GM12873 (cell line): ENCODE data around the gene GADD45GIP1.

Experiments
- TF ChIP-seq, protein P1 (sequence below): IDR thresholded peaks from 2 replicates; pipeline ENCODE4 v1.5.1; 2012; ENCODE audit warnings: low read depth, mild to moderate bottlenecking, moderate library complexity, low read length, control low read depth; ENCODE audit not compliant: insufficient read depth; ENCODE audit errors: missing control alignments

GADD45GIP1 gene

DNA sequence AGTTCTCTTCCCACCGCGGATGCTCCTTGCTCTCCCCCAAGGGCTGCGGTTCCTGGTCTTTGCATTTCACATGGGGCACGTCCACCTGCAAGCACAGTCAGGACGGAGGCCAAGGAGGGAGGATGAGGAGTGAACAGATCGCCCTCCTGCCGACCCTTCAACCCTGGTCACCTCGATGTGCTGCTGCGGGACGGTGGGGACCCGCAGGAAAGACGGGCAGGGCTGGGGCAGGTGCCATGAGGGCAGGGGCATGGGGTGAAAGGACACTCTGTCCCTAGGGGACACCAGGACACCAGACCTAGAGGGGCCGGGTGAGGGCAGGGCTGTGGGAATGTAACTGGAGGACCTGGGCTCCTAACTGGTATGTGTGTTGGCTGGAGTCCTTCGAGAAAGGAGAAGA lies 38.8 kb downstream of the GADD45GIP1 start:
- TF ChIP-seq, protein P1, sequence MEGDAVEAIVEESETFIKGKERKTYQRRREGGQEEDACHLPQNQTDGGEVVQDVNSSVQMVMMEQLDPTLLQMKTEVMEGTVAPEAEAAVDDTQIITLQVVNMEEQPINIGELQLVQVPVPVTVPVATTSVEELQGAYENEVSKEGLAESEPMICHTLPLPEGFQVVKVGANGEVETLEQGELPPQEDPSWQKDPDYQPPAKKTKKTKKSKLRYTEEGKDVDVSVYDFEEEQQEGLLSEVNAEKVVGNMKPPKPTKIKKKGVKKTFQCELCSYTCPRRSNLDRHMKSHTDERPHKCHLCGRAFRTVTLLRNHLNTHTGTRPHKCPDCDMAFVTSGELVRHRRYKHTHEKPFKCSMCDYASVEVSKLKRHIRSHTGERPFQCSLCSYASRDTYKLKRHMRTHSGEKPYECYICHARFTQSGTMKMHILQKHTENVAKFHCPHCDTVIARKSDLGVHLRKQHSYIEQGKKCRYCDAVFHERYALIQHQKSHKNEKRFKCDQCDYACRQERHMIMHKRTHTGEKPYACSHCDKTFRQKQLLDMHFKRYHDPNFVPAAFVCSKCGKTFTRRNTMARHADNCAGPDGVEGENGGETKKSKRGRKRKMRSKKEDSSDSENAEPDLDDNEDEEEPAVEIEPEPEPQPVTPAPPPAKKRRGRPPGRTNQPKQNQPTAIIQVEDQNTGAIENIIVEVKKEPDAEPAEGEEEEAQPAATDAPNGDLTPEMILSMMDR = no peak

DNA sequence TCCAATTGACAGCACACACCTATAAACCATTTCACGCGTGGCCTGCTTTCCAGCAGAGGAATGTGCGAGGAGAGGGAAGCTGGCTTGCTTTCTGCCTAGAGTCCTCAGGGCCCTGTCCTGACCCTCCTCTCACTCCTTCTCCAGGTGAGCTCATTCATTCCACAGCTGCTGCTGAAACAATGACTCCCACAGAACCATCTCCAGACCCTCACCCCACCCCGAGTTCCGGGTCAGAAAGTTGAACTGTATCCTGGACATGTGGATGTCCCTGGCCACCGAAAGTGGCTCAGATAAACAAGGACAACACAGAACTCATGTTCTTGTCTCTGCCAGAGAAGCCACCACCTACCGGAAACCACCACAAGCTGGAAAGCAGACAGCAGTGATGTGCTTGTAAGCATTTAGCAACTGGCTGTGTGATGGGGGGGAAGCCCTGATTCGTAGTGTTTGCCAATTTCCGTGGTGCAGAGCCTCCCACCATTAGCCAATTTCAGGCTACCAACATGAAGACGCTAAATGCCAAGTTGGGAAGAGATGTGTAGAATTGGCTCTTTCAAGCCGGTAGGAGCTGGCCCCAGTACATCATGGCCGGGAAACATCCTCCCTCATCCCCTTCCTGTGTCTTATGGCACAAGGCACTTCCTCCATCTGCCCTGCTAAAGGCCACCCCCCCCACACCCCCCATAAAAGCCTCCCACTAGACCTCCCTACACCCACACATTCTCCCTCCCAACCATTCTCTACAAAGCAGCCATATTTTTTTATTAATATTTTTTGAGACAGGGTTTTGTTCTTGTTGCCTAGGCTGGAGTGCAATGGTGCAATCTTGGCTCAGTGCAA lies 43.0 kb downstream of the GADD45GIP1 start:
- TF ChIP-seq, protein P1 = no peak

DNA sequence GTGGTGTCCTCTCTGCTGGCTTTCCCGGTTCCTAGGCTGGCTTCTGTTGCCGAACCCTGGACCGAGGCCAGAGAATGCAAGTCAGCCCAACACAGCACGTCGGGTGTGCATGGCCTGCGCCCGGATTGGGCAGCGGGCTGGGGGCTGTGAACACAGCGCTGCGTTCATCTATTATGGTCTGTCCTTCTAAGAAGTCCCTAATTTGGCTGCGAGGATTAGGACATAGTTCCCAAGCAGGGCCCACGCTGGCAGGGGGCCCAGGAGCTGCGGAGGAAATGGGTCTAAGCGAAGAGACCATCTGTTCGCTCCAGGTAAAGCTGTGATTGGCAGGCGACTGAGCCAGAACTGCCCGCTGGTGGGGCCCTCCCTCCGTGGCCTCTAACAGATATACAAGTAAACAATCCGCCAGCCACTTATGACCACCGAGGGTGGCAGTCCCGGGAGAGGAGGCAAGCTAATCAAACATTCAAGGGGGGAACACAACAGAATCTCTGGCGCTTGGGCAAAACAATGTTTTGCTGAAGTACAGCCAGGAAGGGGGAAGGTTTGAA lies 43.9 kb downstream of the GADD45GIP1 start:
- TF ChIP-seq, protein P1 = no peak

DNA sequence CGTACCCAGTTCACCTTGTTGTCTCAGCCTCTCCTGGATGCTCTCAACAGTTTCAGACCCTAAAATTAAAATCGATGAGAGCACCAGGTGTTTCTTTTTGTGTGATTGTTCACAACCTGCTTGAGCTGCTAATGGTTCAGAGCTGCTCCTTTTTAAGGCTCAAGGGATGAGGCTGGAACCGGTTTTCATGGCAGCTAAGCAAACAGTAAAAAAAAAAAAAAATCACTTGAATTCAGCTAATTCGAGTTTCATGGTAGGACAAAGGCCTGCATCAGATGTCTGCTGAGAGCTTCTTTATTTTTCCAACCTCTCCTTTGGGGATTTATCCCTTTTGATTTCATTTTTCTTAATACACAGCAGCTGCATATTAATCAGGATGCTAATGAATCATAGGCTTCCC lies 44.5 kb downstream of the GADD45GIP1 start:
- TF ChIP-seq, protein P1 = no peak

DNA sequence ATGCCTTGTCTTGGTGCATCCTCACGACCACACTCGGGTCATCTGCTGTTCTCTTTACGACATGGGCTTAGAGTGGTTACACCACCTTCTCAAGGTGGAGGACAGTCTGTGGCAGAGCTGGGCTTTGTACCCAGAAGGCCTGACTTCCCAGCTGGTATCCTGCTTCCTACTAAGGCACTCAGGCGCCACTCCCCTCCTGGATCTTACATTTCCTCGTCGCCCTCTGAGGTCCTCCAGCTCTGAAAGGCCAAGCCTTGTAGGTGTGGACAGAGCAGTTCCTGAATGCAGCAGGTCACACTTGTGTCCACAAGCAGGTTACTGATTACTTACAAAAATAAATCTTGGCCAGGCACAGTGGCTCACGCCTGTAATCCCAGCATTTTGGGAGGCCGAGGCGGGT lies 49.9 kb downstream of the GADD45GIP1 start:
- TF ChIP-seq, protein P1 = no peak
